ES-I3 (cell line): Measurements from ENCODE around the gene CHKA.

ENCODE experiments used
- H3K36me3 ChIP-seq: 2 replicates; pipeline ENCODE4 v1.6.1; 2013; ENCODE audit warnings: mild to moderate bottlenecking, low read length, control low read depth, moderate library complexity; ENCODE audit not compliant: insufficient read depth
- H3K4me1 ChIP-seq: 2 replicates; pipeline ENCODE4 v1.6.1; 2013; ENCODE audit warnings: mild to moderate bottlenecking, control low read depth, low read length; ENCODE audit not compliant: insufficient read depth
- H3K9ac ChIP-seq: 2 replicates; pipeline ENCODE4 v1.6.1; 2013; ENCODE audit warnings: low read depth, mild to moderate bottlenecking, low read length, moderate library complexity
- H3K9me3 ChIP-seq: 2 replicates; pipeline ENCODE4 v1.6.1; 2013; ENCODE audit warnings: mild to moderate bottlenecking, low read length, moderate library complexity; ENCODE audit not compliant: control insufficient read depth, insufficient read depth

Gene CHKA

GRCh38 chr11:68036717-68037239 lies 84.4 kb downstream of the CHKA start:
- no peak overlapping the region for H3K9ac ChIP-seq
- peaks cover 23% of the 10 kb centered on the region; the same call in 1 of the 2 replicates for H3K4me1 ChIP-seq
- no peaks in the 10 kb centered on the region for H3K9me3 ChIP-seq
- H3K36me3 ChIP-seq, result peaks cover 6% of the 10 kb centered on the region; the same call in 1 of the 2 replicates

- H3K36me3 ChIP-seq, result peaks cover 6% of the 10 kb centered on the region; the same call in 1 of the 2 replicates
- no peaks in the 10 kb centered on the region for H3K9me3 ChIP-seq
- H3K9ac ChIP-seq, result no peak overlapping the region
- peaks cover 23% of the 10 kb centered on the region; the same call in 1 of the 2 replicates for H3K4me1 ChIP-seq
Measured at GRCh38 chr11:68036141-68036716, 85.0 kb downstream of the CHKA start.

- Histone ChIP-seq H3K4me1 (peaks cover 17% of the 10 kb centered on the region; the same call in 1 of the 2 replicates), H3K36me3 (peaks cover 6% of the 10 kb centered on the region; the same call in 1 of the 2 replicates), H3K9me3 (no peaks in the 10 kb centered on the region), H3K9ac (no peak overlapping the region)
Measured at GRCh38 chr11:68035266-68035876, 85.8 kb downstream of the CHKA start.

GRCh38 chr11:68033708-68034045 lies 87.5 kb downstream of the CHKA start:
- H3K36me3 ChIP-seq, result peaks cover 6% of the 10 kb centered on the region; the same call in 1 of the 2 replicates
- H3K9ac ChIP-seq, result no peak overlapping the region
- H3K4me1 ChIP-seq, result peaks cover 18% of the 10 kb centered on the region; the same call in 1 of the 2 replicates
- no peaks in the 10 kb centered on the region for H3K9me3 ChIP-seq

GRCh38 chr11:68032997-68033707 lies 88.0 kb downstream of the CHKA start:
- Histone ChIP-seq H3K9me3 (no peaks in the 10 kb centered on the region), H3K36me3 (peaks cover 6% of the 10 kb centered on the region; the same call in 1 of the 2 replicates), H3K9ac (no peak overlapping the region), H3K4me1 (peaks cover 13% of the 10 kb centered on the region; the same call in 1 of the 2 replicates)

- H3K9me3 ChIP-seq, result no peaks in the 10 kb centered on the region
- H3K4me1 ChIP-seq, result peaks cover 8% of the 10 kb centered on the region; the same call in 1 of the 2 replicates
- H3K36me3 ChIP-seq, result peaks cover 6% of the 10 kb centered on the region; the same call in 1 of the 2 replicates
- no peak overlapping the region for H3K9ac ChIP-seq
Measured at GRCh38 chr11:68032003-68032402, 89.2 kb downstream of the CHKA start.

GRCh38 chr11:68031144-68031464 lies 90.1 kb downstream of the CHKA start:
- Histone ChIP-seq H3K4me1 (peaks cover 8% of the 10 kb centered on the region; the same call in 1 of the 2 replicates), H3K36me3 (peaks cover 6% of the 10 kb centered on the region; the same call in 1 of the 2 replicates), H3K9ac (peak overlapping the region; percentile 90), H3K9me3 (no peaks in the 10 kb centered on the region)

GRCh38 chr11:68030318-68031143 lies 90.7 kb downstream of the CHKA start, which contains the start of gene NDUFS8:
TSS of gene NDUFS8 (plus strand) at chr11:68030681. CDS start at chr11:68032152, 1,471 bp downstream.
- Histone ChIP-seq H3K4me1 (peaks cover 8% of the 10 kb centered on the region; the same call in 1 of the 2 replicates), H3K9me3 (no peaks in the 10 kb centered on the region), H3K36me3 (peaks cover 6% of the 10 kb centered on the region; the same call in 1 of the 2 replicates), H3K9ac (peak within 1 kb of the TSS; percentile 90)

GRCh38 chr11:68028802-68029545 lies 92.2 kb downstream of the CHKA start:
- Histone ChIP-seq H3K4me1 (peaks cover 8% of the 10 kb centered on the region; the same call in 1 of the 2 replicates), H3K9me3 (no peaks in the 10 kb centered on the region), H3K9ac (peak overlapping the region; percentile 90; the same call in 1 of the 2 replicates), H3K36me3 (peaks cover 3% of the 10 kb centered on the region; the same call in 1 of the 2 replicates)

- H3K9ac ChIP-seq, result no peak overlapping the region
- no peaks in the 10 kb centered on the region for H3K9me3 ChIP-seq
- H3K36me3 ChIP-seq, result peaks cover 3% of the 10 kb centered on the region; the same call in 1 of the 2 replicates
- peaks cover 8% of the 10 kb centered on the region; the same call in 1 of the 2 replicates for H3K4me1 ChIP-seq
Measured at GRCh38 chr11:68027667-68028066, 93.5 kb downstream of the CHKA start.

- Histone ChIP-seq H3K36me3 (no peaks in the 10 kb centered on the region), H3K4me1 (peaks cover 8% of the 10 kb centered on the region; the same call in 1 of the 2 replicates), H3K9me3 (no peaks in the 10 kb centered on the region), H3K9ac (no peak overlapping the region)
Measured at GRCh38 chr11:68026391-68027105, 94.6 kb downstream of the CHKA start.

GRCh38 chr11:68025047-68025446 lies 96.1 kb downstream of the CHKA start:
- Histone ChIP-seq H3K9ac (no peak overlapping the region), H3K36me3 (no peaks in the 10 kb centered on the region), H3K4me1 (peaks cover 12% of the 10 kb centered on the region; the same call in 1 of the 2 replicates), H3K9me3 (no peaks in the 10 kb centered on the region)

- Histone ChIP-seq H3K36me3 (no peaks in the 10 kb centered on the region), H3K4me1 (peaks cover 12% of the 10 kb centered on the region; the same call in 1 of the 2 replicates), H3K9ac (no peak overlapping the region), H3K9me3 (no peaks in the 10 kb centered on the region)
Measured at GRCh38 chr11:68024508-68024907, 96.7 kb downstream of the CHKA start.
